Measurements from ENCODE around the gene RPL7L1.
"Not testable (repeated sequence)": the region's sequence is repeated elsewhere in the genome, so short reads cannot be mapped to it uniquely, and the experiment has no call there.

The RPL7L1 gene

DNA sequence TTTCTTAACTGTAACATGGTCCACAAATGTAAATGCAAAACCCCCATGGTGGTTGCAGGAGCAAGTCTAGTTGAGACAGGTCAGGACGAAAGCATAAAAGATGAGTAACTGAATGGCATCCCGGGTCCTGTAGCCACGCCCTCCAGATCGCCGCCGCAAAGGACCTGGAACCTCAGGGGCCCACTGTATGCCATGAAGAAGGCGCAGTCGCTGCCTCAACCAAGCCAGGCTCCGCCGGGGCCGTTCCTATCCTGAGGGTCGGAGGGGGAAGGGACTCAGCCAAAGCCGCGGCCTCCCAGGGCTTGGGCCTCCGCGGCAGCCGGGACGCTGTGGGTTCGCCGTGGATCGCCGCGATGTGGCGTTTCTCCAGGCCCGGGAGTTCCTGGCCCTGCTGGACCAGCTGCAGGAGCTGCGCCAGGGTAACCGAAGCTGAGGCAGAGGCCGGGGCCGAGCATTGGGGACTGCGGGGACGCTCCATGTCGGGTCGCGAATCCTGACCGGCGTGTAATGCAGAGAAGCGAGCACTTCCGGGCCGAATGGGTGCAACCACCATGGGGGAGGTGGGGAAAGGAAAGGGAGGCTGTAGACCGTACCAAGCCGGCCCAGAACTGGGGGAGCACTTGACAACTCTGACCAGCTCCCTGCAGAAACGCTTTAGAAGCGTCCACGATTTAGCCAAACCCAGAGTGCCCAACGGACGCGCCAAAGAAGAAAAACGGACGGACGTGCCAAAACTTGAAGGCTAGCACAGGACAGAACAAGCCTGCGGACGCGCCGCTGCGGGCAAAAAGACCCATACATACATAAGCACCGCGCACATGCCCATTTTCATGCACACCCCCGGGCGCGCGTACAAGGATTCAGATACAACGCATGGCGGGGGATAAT is 11.1 kb downstream of the RPL7L1 start:
- no peaks in the 10 kb centered on the region for H3K27me3 ChIP-seq (replicated peaks; ENCODE audit: control insufficient read depth, insufficient read depth, low read length, poor library complexity, severe bottlenecking)
- peak overlapping the region; percentile 88 for H3K27ac ChIP-seq (ENCODE audit: insufficient read depth, low read length, poor library complexity, severe bottlenecking)
- H3K9me3 ChIP-seq (ENCODE audit: control insufficient read depth, low read length) = no peaks in the 10 kb centered on the region
- peaks cover 6% of the 10 kb centered on the region for H3K36me3 ChIP-seq (ENCODE audit: control insufficient read depth, insufficient read depth, low read length)
- no peaks in the 10 kb centered on the region for H3K4me1 ChIP-seq (ENCODE audit: control insufficient read depth, insufficient read depth, low read length, poor library complexity, severe bottlenecking)
- DNase-seq = peak; percentile 69 to 82 (median 78)
- peak overlapping the region; percentile 83 for H3K4me3 ChIP-seq (ENCODE audit: insufficient read depth, low read depth, low read length, poor library complexity, severe bottlenecking)

DNA sequence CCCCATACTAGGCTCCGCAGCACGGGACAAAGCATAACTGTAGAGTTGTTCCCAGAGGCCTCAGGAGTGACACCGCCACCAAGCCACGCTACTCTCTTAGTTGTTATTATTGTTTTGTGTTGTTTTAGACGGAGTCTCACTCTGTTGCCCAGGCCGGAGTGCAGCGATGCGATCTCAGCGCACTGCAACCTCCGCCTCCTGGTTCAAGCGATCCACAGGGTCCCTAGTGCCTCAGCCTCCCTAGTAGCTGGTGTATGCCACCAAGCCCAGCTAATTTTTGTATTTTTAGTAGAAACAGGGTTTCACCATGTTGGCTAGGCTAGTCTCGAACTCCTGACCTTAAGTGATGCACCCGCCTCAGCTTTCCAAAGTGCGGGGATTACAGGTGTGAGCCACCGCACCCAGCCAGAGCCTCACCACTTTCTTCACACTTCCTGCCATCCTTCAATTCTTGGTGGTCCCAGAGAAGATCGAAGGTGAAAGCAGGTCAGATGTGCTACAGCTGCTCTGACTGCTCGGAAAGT is 11.8 kb downstream of the RPL7L1 start:
- H3K4me3 ChIP-seq (ENCODE audit: insufficient read depth, low read depth, low read length, poor library complexity, severe bottlenecking) = peak overlapping the region; percentile 83
- no peaks in the 10 kb centered on the region for H3K4me1 ChIP-seq (ENCODE audit: control insufficient read depth, insufficient read depth, low read length, poor library complexity, severe bottlenecking)
- no peak for DNase-seq
- H3K27ac ChIP-seq (ENCODE audit: insufficient read depth, low read length, poor library complexity, severe bottlenecking) = peak overlapping the region; percentile 88
- no peaks in the 10 kb centered on the region for H3K36me3 ChIP-seq (ENCODE audit: control insufficient read depth, insufficient read depth, low read length)
- no peaks in the 10 kb centered on the region for H3K27me3 ChIP-seq (replicated peaks; ENCODE audit: control insufficient read depth, insufficient read depth, low read length, poor library complexity, severe bottlenecking)
- H3K9me3 ChIP-seq (ENCODE audit: control insufficient read depth, low read length) = no peaks in the 10 kb centered on the region

DNA sequence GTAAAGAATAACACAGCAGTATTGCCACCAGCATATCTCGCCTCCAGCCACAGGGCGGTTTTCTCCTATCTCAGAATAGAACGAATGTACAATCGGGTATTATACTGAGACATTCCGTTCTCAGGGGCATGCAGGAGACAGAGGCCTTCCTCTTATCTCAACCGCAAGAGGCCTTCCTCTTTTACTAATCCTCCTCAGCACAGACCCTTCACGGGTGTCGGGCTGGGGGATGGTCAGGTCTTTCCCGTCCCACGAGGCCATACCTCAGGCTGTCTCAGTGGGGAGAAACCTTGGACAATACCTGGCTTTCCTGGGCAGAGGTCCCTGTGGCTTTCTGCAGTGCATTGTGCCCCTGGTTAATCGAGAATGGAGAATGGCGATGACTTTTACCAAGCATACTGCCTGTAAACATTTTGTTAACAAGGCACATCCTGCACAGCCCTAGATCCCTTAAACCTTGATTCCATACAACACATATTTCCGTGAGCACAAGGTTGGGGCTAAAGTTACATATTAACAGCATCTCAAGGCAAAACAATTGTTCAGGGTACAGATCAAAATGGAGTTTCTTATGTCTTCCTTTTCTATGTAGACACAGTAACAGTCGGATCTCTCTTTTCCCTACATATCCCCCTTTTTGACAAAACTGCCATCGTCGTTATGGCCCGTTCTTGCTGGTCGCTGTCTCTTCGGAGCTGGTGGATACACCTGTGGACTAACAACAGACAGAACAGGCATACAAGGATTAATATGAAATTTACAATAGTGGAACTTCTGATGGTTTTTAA is 14.8 kb downstream of the RPL7L1 start:
- not testable (repeated sequence) for H3K4me3 ChIP-seq (ENCODE audit: insufficient read depth, low read depth, low read length, poor library complexity, severe bottlenecking); DNase-seq; H3K36me3 ChIP-seq (ENCODE audit: control insufficient read depth, insufficient read depth, low read length); H3K27me3 ChIP-seq (replicated peaks; ENCODE audit: control insufficient read depth, insufficient read depth, low read length, poor library complexity, severe bottlenecking); H3K9me3 ChIP-seq (ENCODE audit: control insufficient read depth, low read length); H3K27ac ChIP-seq (ENCODE audit: insufficient read depth, low read length, poor library complexity, severe bottlenecking); H3K4me1 ChIP-seq (ENCODE audit: control insufficient read depth, insufficient read depth, low read length, poor library complexity, severe bottlenecking)

DNA sequence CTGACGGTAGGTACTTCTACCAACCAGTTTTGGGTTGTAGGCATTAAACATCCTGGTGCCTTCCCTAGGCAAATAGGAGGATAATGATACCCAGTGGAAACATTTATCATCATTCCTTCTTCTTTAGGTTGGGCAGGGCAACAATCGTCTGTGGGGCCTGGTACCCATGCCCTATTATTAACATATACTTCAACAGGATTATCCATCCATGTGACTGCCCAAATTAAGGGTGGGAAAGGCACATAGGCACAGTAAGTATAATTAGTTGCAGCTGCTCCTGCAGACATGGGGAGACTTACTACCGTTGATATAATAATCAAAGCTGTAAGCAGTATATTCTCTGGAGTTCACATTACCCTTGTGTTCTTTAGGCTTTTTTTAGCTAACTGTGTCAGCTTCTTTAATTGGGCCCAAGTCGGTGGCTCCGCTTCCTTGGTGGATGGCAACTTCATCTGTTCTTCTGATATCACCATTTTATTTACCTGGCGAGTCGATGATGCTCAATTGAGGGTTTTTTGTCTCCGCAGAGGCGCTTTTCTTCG is 16.8 kb downstream of the RPL7L1 start:
- Histone ChIP-seq H3K4me1 (ENCODE audit: control insufficient read depth, insufficient read depth, low read length, poor library complexity, severe bottlenecking) (no peaks in the 10 kb centered on the region), H3K36me3 (ENCODE audit: control insufficient read depth, insufficient read depth, low read length) (no peaks in the 10 kb centered on the region), H3K27ac (ENCODE audit: insufficient read depth, low read length, poor library complexity, severe bottlenecking) (no peak overlapping the region), H3K27me3 (replicated peaks; ENCODE audit: control insufficient read depth, insufficient read depth, low read length, poor library complexity, severe bottlenecking) (no peaks in the 10 kb centered on the region), H3K4me3 (ENCODE audit: insufficient read depth, low read depth, low read length, poor library complexity, severe bottlenecking) (no peak overlapping the region), H3K9me3 (ENCODE audit: control insufficient read depth, low read length) (no peaks in the 10 kb centered on the region)
- DNase-seq = no peak

DNA sequence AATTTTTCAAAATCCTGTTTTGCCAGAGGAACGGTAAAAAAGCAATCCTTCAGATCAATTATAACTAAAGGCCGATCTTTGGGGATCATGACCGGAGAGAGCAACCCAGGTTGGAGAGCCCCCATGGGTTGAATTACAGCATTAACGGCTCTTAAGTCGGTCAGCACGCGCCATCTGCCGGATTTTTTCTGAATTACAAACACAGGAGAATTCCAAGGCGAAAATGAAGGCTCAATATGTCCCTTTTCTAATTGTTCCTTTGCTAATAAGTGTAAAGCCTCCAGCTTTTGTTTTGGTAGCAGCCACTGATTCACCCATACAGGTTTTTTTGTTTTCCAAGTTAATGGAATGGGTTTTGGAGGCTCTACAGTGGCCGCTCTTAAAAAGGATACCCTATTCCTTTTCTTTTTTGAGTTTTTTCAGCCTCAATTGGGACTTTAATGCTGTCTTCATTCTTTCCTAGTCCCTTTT is 19.5 kb downstream of the RPL7L1 start:
- peak; percentile 30 to 63 (median 47) for DNase-seq
- H3K9me3 ChIP-seq (ENCODE audit: control insufficient read depth, low read length) = no peaks in the 10 kb centered on the region
- H3K36me3 ChIP-seq (ENCODE audit: control insufficient read depth, insufficient read depth, low read length) = no peaks in the 10 kb centered on the region

DNA sequence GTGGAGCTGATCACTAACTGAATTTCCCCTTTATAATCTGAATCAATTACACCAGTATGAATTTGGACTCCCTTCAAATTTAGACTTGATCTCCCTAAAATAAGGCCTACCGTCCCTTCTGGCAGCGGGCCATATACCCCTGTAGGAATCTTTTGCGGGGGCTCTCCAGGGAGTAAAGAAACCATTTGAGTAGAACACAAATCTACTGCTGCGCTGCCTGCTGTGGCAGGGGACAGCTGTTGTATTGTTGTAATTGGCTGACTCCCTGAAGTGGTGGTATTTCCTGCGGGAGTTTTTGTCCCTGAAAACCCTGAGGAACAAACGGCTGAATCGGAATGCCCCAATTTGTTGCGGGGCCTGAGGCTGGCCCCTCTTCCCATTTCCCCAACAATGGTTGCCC is 20.5 kb downstream of the RPL7L1 start:
- Histone ChIP-seq H3K9me3 (ENCODE audit: control insufficient read depth, low read length) (no peaks in the 10 kb centered on the region), H3K36me3 (ENCODE audit: control insufficient read depth, insufficient read depth, low read length) (no peaks in the 10 kb centered on the region), H3K27me3 (replicated peaks; ENCODE audit: control insufficient read depth, insufficient read depth, low read length, poor library complexity, severe bottlenecking) (no peaks in the 10 kb centered on the region), H3K27ac (ENCODE audit: insufficient read depth, low read length, poor library complexity, severe bottlenecking) (no peak overlapping the region), H3K4me3 (ENCODE audit: insufficient read depth, low read depth, low read length, poor library complexity, severe bottlenecking) (no peak overlapping the region), H3K4me1 (ENCODE audit: control insufficient read depth, insufficient read depth, low read length, poor library complexity, severe bottlenecking) (no peaks in the 10 kb centered on the region)
- DNase-seq = no peak

More for the DNA sequence above, 19.5 kb downstream of the RPL7L1 start:
- Histone ChIP-seq H3K27me3 (replicated peaks; ENCODE audit: control insufficient read depth, insufficient read depth, low read length, poor library complexity, severe bottlenecking) (no peaks in the 10 kb centered on the region), H3K27ac (ENCODE audit: insufficient read depth, low read length, poor library complexity, severe bottlenecking) (no peak overlapping the region), H3K4me1 (ENCODE audit: control insufficient read depth, insufficient read depth, low read length, poor library complexity, severe bottlenecking) (no peaks in the 10 kb centered on the region), H3K4me3 (ENCODE audit: insufficient read depth, low read depth, low read length, poor library complexity, severe bottlenecking) (no peak overlapping the region)

DNA sequence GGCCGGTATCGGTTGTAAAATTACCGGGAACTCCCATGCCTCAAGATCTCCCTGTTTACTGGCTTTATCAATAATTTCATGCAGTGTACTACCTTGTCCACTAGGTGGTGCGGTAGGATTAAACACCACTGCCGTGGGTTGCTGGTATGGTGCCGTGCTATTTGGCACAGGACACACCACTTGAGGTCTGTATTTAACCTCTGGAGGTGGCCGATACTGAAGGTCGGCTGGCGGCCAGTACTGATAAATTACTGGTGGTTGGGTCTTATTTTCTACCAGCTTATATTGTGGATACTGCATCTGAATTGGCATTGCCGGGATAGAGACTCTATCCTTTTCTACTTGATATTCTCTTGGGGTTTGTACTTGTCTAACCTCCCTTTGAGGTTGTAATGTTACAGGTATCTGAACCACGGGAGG is 22.1 kb downstream of the RPL7L1 start:
- no peaks in the 10 kb centered on the region for H3K27me3 ChIP-seq (replicated peaks; ENCODE audit: control insufficient read depth, insufficient read depth, low read length, poor library complexity, severe bottlenecking)
- H3K9me3 ChIP-seq (ENCODE audit: control insufficient read depth, low read length) = no peaks in the 10 kb centered on the region
- H3K27ac ChIP-seq (ENCODE audit: insufficient read depth, low read length, poor library complexity, severe bottlenecking) = no peak overlapping the region
- H3K36me3 ChIP-seq (ENCODE audit: control insufficient read depth, insufficient read depth, low read length) = no peaks in the 10 kb centered on the region
- no peaks in the 10 kb centered on the region for H3K4me1 ChIP-seq (ENCODE audit: control insufficient read depth, insufficient read depth, low read length, poor library complexity, severe bottlenecking)
- DNase-seq = peak; percentile 34 to 62 (median 42)
- no peak overlapping the region for H3K4me3 ChIP-seq (ENCODE audit: insufficient read depth, low read depth, low read length, poor library complexity, severe bottlenecking)

DNA sequence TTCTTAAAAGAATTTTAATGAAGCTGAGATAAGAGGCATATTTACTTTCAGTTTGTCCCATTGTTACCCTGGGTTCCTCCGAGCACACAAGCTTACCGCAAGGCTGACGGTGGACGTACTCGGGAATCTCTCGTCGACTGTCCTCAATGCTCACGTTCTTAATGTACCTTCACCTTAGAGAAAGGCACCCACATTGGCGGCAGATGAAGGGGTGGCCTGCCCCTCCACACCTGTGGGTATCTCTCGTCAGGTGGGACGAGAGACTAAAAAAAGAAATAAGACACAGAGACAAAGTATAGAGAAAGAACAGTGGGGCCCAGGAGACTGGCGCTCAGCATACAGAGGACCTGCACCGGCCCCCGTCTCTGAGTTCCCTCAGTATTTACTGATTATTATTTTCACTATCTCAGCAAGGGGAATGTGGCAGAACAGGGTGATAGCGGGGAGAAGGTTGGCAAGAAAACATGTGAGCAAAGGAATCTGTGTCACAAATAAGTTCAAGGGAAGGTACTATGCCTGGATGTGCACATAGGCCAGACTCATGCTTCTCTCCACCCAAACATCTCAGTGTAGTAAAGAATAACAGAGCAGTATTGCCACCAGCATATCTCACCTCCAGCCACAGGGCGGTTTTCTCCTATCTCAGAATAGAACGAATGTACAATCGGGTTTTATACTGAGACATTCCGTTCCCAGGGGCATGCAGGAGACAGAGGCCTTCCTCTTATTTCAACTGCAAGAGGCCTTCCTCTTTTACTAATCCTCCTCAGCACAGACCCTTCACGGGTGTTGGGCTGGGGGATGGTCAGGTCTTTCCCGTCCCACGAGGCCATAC is 23.2 kb downstream of the RPL7L1 start:
- H3K36me3 ChIP-seq (ENCODE audit: control insufficient read depth, insufficient read depth, low read length); H3K27ac ChIP-seq (ENCODE audit: insufficient read depth, low read length, poor library complexity, severe bottlenecking); H3K9me3 ChIP-seq (ENCODE audit: control insufficient read depth, low read length); H3K27me3 ChIP-seq (replicated peaks; ENCODE audit: control insufficient read depth, insufficient read depth, low read length, poor library complexity, severe bottlenecking); H3K4me3 ChIP-seq (ENCODE audit: insufficient read depth, low read depth, low read length, poor library complexity, severe bottlenecking); DNase-seq; H3K4me1 ChIP-seq (ENCODE audit: control insufficient read depth, insufficient read depth, low read length, poor library complexity, severe bottlenecking): not testable (repeated sequence)

DNA sequence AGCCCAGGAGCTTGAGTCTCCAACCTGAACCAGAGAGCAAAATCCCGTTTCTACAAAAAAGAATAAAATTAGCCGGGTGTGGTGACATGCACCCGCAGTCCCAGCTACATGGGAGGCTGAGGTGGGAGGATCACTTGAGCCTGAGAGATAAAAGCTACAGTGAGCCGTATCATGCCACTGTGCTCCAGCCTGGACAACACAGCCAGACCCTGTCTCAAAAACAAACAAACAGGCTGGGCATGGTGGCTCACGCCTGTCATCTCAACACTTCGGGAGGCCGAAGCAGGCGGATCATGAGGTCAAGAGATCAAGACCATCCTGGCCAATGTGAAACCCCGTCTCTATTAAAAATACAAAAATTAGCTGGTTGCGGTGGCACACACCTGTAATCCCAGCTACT is 25.1 kb downstream of the RPL7L1 start:
- H3K36me3 ChIP-seq (ENCODE audit: control insufficient read depth, insufficient read depth, low read length) = no peaks in the 10 kb centered on the region
- no peaks in the 10 kb centered on the region for H3K27me3 ChIP-seq (replicated peaks; ENCODE audit: control insufficient read depth, insufficient read depth, low read length, poor library complexity, severe bottlenecking)
- no peak overlapping the region for H3K27ac ChIP-seq (ENCODE audit: insufficient read depth, low read length, poor library complexity, severe bottlenecking)
- H3K4me3 ChIP-seq (ENCODE audit: insufficient read depth, low read depth, low read length, poor library complexity, severe bottlenecking) = no peak overlapping the region
- H3K9me3 ChIP-seq (ENCODE audit: control insufficient read depth, low read length) = no peaks in the 10 kb centered on the region
- no peak for DNase-seq
- H3K4me1 ChIP-seq (ENCODE audit: control insufficient read depth, insufficient read depth, low read length, poor library complexity, severe bottlenecking) = no peaks in the 10 kb centered on the region

Data from effector memory CD4-positive, alpha-beta T cell (primary cell).